HG03432 (cell line): ENCODE results near the gene ST6GAL1.
"Not testable (repeated sequence)": the region's sequence is repeated elsewhere in the genome, so short reads cannot be mapped to it uniquely, and the experiment has no call there.

ENCODE experiments used
- ATAC-seq: cut with Tn5 transposase; IDR thresholded peaks from one replicate; pipeline ENCODE4 v1.9.1; 2021; ENCODE audit warnings: mild to moderate bottlenecking, moderate library complexity; ENCODE audit not compliant: unreplicated experiment

Gene ST6GAL1

GRCh38 chr3:187017511-187018230, 87.3 kb downstream of the ST6GAL1 start:
- ATAC-seq, result no peak

GRCh38 chr3:187019542-187020072, 89.3 kb downstream of the ST6GAL1 start:
- ATAC-seq, result no peak

- no peak for ATAC-seq
Measured at GRCh38 chr3:187020376-187020775, 90.0 kb downstream of the ST6GAL1 start.

- peak; percentile 62 for ATAC-seq
Measured at GRCh38 chr3:187021748-187022402, 91.5 kb downstream of the ST6GAL1 start.

GRCh38 chr3:187022403-187023029, 92.2 kb downstream of the ST6GAL1 start:
- ATAC-seq, result no peak

- ATAC-seq, result not testable (repeated sequence)
Measured at GRCh38 chr3:187023340-187023739, 93.0 kb downstream of the ST6GAL1 start.

- no peak for ATAC-seq
Measured at GRCh38 chr3:187024536-187025226, 94.4 kb downstream of the ST6GAL1 start.

- peak; percentile 27 for ATAC-seq
Measured at GRCh38 chr3:187025254-187025655, 94.9 kb downstream of the ST6GAL1 start.

- peak; percentile 32 for ATAC-seq
Measured at GRCh38 chr3:187025656-187026316, 95.5 kb downstream of the ST6GAL1 start.

GRCh38 chr3:187026317-187026670, 96.0 kb downstream of the ST6GAL1 start:
- no peak for ATAC-seq

- ATAC-seq, result peak; percentile 23
Measured at GRCh38 chr3:187027531-187028278, 97.4 kb downstream of the ST6GAL1 start.

GRCh38 chr3:187031934-187032333, 101.6 kb downstream of the ST6GAL1 start:
- ATAC-seq, result peak; percentile 22

GRCh38 chr3:187036394-187036793, 106.1 kb downstream of the ST6GAL1 start:
- ATAC-seq, result no peak

- no peak for ATAC-seq
Measured at GRCh38 chr3:187039100-187039722, 108.9 kb downstream of the ST6GAL1 start.

GRCh38 chr3:187039723-187040414, 109.5 kb downstream of the ST6GAL1 start:
- no peak for ATAC-seq

GRCh38 chr3:187040516-187041361, 110.4 kb downstream of the ST6GAL1 start:
- ATAC-seq, result no peak

GRCh38 chr3:187041362-187042307, 111.3 kb downstream of the ST6GAL1 start:
- peak; percentile 54 for ATAC-seq
